H9 (cell line): ENCODE results near the gene ACSBG1. TPM values are rescaled to one million over a fixed set of nuclear protein-coding genes. Genes with fewer than 3 reads are reported as not detected.

Experiments used
- DNase-seq: peaks from one replicate; pipeline ENCODE4 v3.0.0-alpha.2; 2017
- H2AFZ ChIP-seq: one replicate; pipeline ENCODE4 v1.6.1; 2013; ENCODE audit warnings: mild to moderate bottlenecking, low read length, control low read depth, moderate library complexity
- H2AK5ac ChIP-seq: 2 replicates; pipeline ENCODE4 v1.6.1; 2013; ENCODE audit warnings: low read length, control low read depth, mixed read lengths; ENCODE audit not compliant: insufficient read length
- H2BK120ac ChIP-seq: one replicate; pipeline ENCODE4 v1.6.1; 2013; ENCODE audit warnings: low read depth, mild to moderate bottlenecking, low read length, control low read depth, inconsistent platforms; ENCODE audit not compliant: poor library complexity, severe bottlenecking
- H2BK12ac ChIP-seq: 2 replicates; pipeline ENCODE4 v1.6.1; 2013; ENCODE audit warnings: low read length, control low read depth, mixed read lengths, low read depth; ENCODE audit not compliant: insufficient read length
- H2BK15ac ChIP-seq: 2 replicates; pipeline ENCODE4 v1.6.1; 2013; ENCODE audit warnings: low read depth, low read length, control low read depth
- H2BK20ac ChIP-seq: one replicate; pipeline ENCODE4 v1.6.1; 2013; ENCODE audit warnings: low read depth, mild to moderate bottlenecking, low read length, control low read depth, inconsistent platforms; ENCODE audit not compliant: poor library complexity, severe bottlenecking
- H2BK5ac ChIP-seq: 2 replicates; pipeline ENCODE4 v1.6.1; 2013; ENCODE audit warnings: low read length, control low read depth, mixed read lengths; ENCODE audit not compliant: insufficient read length
- H3K14ac ChIP-seq: 2 replicates; pipeline ENCODE4 v1.6.1; 2013; ENCODE audit warnings: low read length, control low read depth; ENCODE audit not compliant: insufficient read depth
- H3K18ac ChIP-seq: 2 replicates; pipeline ENCODE4 v1.6.1; 2013; ENCODE audit warnings: low read depth, mild to moderate bottlenecking, mixed read lengths, low read length, control low read depth; ENCODE audit not compliant: insufficient read length
- H3K23ac ChIP-seq: 2 replicates; pipeline ENCODE4 v1.6.1; 2013; ENCODE audit warnings: low read length, control low read depth, mixed read lengths, low read depth; ENCODE audit not compliant: insufficient read length
- H3K23me2 ChIP-seq: 2 replicates; pipeline ENCODE4 v1.6.1; 2013; ENCODE audit warnings: low read depth, mild to moderate bottlenecking, mixed read lengths, low read length, control low read depth; ENCODE audit not compliant: insufficient read length, poor library complexity, severe bottlenecking
- H3K27ac ChIP-seq: 2 replicates; pipeline ENCODE4 v1.5.1; 2013; ENCODE audit warnings: low read length, control low read depth, mixed read lengths, low read depth; ENCODE audit not compliant: insufficient read length
- H3K27me3 ChIP-seq: 2 replicates; pipeline ENCODE4 v1.6.1; 2013; ENCODE audit warnings: low read length, control low read depth, inconsistent platforms; ENCODE audit not compliant: insufficient read depth
- H3K4ac ChIP-seq: 2 replicates; pipeline ENCODE4 v1.6.1; 2013; ENCODE audit warnings: low read depth, mild to moderate bottlenecking, control low read depth, inconsistent platforms, low read length, moderate library complexity
- H3K4me1 ChIP-seq: 2 replicates; pipeline ENCODE4 v1.6.1; 2013; ENCODE audit warnings: low read length, control low read depth, inconsistent platforms; ENCODE audit not compliant: insufficient read depth
- H3K4me2 ChIP-seq: 2 replicates; pipeline ENCODE4 v1.6.1; 2013; ENCODE audit warnings: low read length, control low read depth, mixed read lengths; ENCODE audit not compliant: insufficient read length, insufficient read depth
- H3K56ac ChIP-seq: 2 replicates; pipeline ENCODE4 v1.6.1; 2013; ENCODE audit warnings: low read depth, mild to moderate bottlenecking, mixed read lengths, low read length, control low read depth; ENCODE audit not compliant: insufficient read length
- H3K79me1 ChIP-seq: 2 replicates; pipeline ENCODE4 v1.6.1; 2013; ENCODE audit warnings: low read depth, mild to moderate bottlenecking, moderate library complexity, low read length, control low read depth, inconsistent platforms; ENCODE audit not compliant: insufficient read depth, poor library complexity, severe bottlenecking
- H3K79me2 ChIP-seq: 2 replicates; pipeline ENCODE4 v1.6.1; 2013; ENCODE audit warnings: low read length, control low read depth, inconsistent platforms; ENCODE audit not compliant: insufficient read depth
- H3K9ac ChIP-seq: 2 replicates; pipeline ENCODE4 v1.6.1; 2013; ENCODE audit warnings: low read length, control low read depth, mixed read lengths; ENCODE audit not compliant: insufficient read length; ENCODE audit errors: extremely low read depth
- H3K9me3 ChIP-seq: one replicate; pipeline ENCODE4 v1.6.1; 2013; ENCODE audit warnings: low read depth, low read length, inconsistent platforms; ENCODE audit not compliant: control insufficient read depth
- H3T11ph ChIP-seq: one replicate; pipeline ENCODE4 v1.6.1; 2013; ENCODE audit warnings: mild to moderate bottlenecking, low read length, control low read depth, inconsistent platforms
- H4K20me1 ChIP-seq: one replicate; pipeline ENCODE4 v1.6.1; 2013; ENCODE audit not compliant: control insufficient read depth, insufficient read length, insufficient read depth
- H4K5ac ChIP-seq: 2 replicates; pipeline ENCODE4 v1.6.1; 2013; ENCODE audit warnings: low read depth, mild to moderate bottlenecking, mixed read lengths, low read length, control low read depth; ENCODE audit not compliant: insufficient read length
- H4K8ac ChIP-seq: replicated peaks from 2 replicates; pipeline ENCODE4 v1.6.1; 2013; ENCODE audit warnings: low read length, control low read depth, mixed read lengths, low read depth; ENCODE audit not compliant: insufficient read length
- H4K91ac ChIP-seq: 2 replicates; pipeline ENCODE4 v1.6.1; 2013; ENCODE audit warnings: low read depth, mild to moderate bottlenecking, moderate library complexity, mixed read lengths, low read length, control low read depth; ENCODE audit not compliant: insufficient read length
- H3K27ac Mint-ChIP-seq, 3 experiments: 2 replicates in 2 of 3; 3 replicates in 1 of 3; pipeline ENCODE4 v1.8.0; 2020 to 2021; ENCODE audit warnings: mixed read lengths in 3 of 3, mild to moderate bottlenecking in 1 of 3, moderate library complexity in 1 of 3
- H3K27me3 Mint-ChIP-seq: 2 replicates; pipeline ENCODE4 v1.8.0; 2021; ENCODE audit warnings: low read depth, mild to moderate bottlenecking, moderate library complexity, mixed read lengths
- H3K36me3 Mint-ChIP-seq, 3 experiments: 2 replicates in 2 of 3; 3 replicates in 1 of 3; pipeline ENCODE4 v1.8.0; 2020 to 2021; ENCODE audit warnings: low read depth in 3 of 3, mixed read lengths in 3 of 3; ENCODE audit not compliant: insufficient read depth in 1 of 3
- H3K4me1 Mint-ChIP-seq, 2 experiments: 2 replicates each; pipeline ENCODE4 v1.8.0; 2020; ENCODE audit warnings: mixed read lengths in 2 of 2
- H3K4me3 Mint-ChIP-seq, 2 experiments: 2 replicates in 1 of 2; 3 replicates in 1 of 2; pipeline ENCODE4 v1.8.0; 2020 to 2021; ENCODE audit warnings: mild to moderate bottlenecking in 2 of 2, mixed read lengths in 2 of 2, moderate library complexity in 1 of 2
- H3K9me3 Mint-ChIP-seq, 2 experiments: 2 replicates in 1 of 2; 3 replicates in 1 of 2; pipeline ENCODE4 v1.8.0; 2020; ENCODE audit warnings: mild to moderate bottlenecking in 2 of 2, mixed read lengths in 2 of 2, moderate library complexity in 1 of 2
- WGBS: extraction: QIAGEN DNeasy Blood & Tissue Kit; methylation state at CpG from one replicate; pipeline ENCODE4 v1.1.7; 2013; ENCODE audit warnings: missing lambda C conversion rate, low lambda C conversion rate, mixed read lengths; ENCODE audit not compliant: insufficient read length; ENCODE audit errors: extremely low coverage; 5-methylcytosine and 5-hydroxymethylcytosine counted together
- total RNA-seq: library from RNA; stranded (reverse); gene quantifications from 2 replicates; pipeline ENCODE4 v1.2.1, GENCODE V29; 2021
- TF ChIP-seq, protein P1 (sequence below): fragments of 200-600 bp; sonication (generic); conservative IDR thresholded peaks from 3 replicates; pipeline ENCODE4 v1.8.0; 2021; ENCODE audit warnings: antibody characterized with exemption, mild to moderate bottlenecking

The ACSBG1 gene
- total RNA-seq, 1 experiment from 2014 or later, result 2.2 TPM

GRCh38 chr15:78265137-78265460 is 30.7 kb upstream of the ACSBG1 start:
- Histone ChIP-seq H3K4ac (no peak overlapping the region), H3K79me2 (no peaks in the 10 kb centered on the region), H2BK5ac (no peak overlapping the region), H3K18ac (no peak overlapping the region), H3K9me3 (no peaks in the 10 kb centered on the region), H3K23me2 (peaks cover 4% of the 10 kb centered on the region), H2BK120ac (no peak overlapping the region), H3K27ac (no peak overlapping the region), H3K27me3 (no peaks in the 10 kb centered on the region), H3K56ac (no peak overlapping the region), H4K5ac (no peak overlapping the region), H3K14ac (no peak overlapping the region), H2BK20ac (no peak overlapping the region), H2AK5ac (no peak overlapping the region), H3K4me1 (no peaks in the 10 kb centered on the region), H3K79me1 (no peaks in the 10 kb centered on the region), H3K9ac (no peak overlapping the region), H2BK15ac (no peak overlapping the region), H4K91ac (no peak overlapping the region), H4K20me1 (no peaks in the 10 kb centered on the region), H2BK12ac (no peak overlapping the region), H3K4me2 (no peak overlapping the region), H2AFZ (no peak overlapping the region), H4K8ac (no peak overlapping the region), H3T11ph (no peak overlapping the region), H3K23ac (no peak overlapping the region)
- Mint-ChIP-seq H3K27ac (no peak overlapping the region), H3K4me3 (no peak overlapping the region), H3K9me3 (no peaks in the 10 kb centered on the region), H3K27me3 (no peaks in the 10 kb centered on the region; the same call in 1 of the 2 replicates), H3K4me1 (0 out of 4 replicates have a peak, but pooled peaks cover 2% of the 10 kb centered on the region in 2 experiments), H3K36me3 (no peaks in the 10 kb centered on the region)
- TF ChIP-seq, protein P1, sequence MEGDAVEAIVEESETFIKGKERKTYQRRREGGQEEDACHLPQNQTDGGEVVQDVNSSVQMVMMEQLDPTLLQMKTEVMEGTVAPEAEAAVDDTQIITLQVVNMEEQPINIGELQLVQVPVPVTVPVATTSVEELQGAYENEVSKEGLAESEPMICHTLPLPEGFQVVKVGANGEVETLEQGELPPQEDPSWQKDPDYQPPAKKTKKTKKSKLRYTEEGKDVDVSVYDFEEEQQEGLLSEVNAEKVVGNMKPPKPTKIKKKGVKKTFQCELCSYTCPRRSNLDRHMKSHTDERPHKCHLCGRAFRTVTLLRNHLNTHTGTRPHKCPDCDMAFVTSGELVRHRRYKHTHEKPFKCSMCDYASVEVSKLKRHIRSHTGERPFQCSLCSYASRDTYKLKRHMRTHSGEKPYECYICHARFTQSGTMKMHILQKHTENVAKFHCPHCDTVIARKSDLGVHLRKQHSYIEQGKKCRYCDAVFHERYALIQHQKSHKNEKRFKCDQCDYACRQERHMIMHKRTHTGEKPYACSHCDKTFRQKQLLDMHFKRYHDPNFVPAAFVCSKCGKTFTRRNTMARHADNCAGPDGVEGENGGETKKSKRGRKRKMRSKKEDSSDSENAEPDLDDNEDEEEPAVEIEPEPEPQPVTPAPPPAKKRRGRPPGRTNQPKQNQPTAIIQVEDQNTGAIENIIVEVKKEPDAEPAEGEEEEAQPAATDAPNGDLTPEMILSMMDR, result no peak
- no CpG with 5 or more reads among the region's 12 CpGs for WGBS
- DNase-seq, result no peak
